Measurements from ENCODE around the gene PRKN. TPM values are rescaled to one million over a fixed set of nuclear protein-coding genes. Genes with fewer than 3 reads are reported as not detected.

PRKN gene
- total and polyA plus RNA-seq, 4 experiments from 2014 or later: 0.50 to 5.3 (median 2.9) TPM

GRCh38 chr6:162220876-162221275 is 506.7 kb downstream of the PRKN start:
- H3K27me3 Mint-ChIP-seq: no peaks in the 10 kb centered on the region
- H3K9me3 ChIP-seq (ENCODE audit: control insufficient read depth in 1 of 2, low read length in 2 of 2): no peaks in the 10 kb centered on the region
- no peaks in the 10 kb centered on the region for H3K36me3 ChIP-seq (ENCODE audit: insufficient read depth, low read length)
- no peak overlapping the region for H3K4me3 Mint-ChIP-seq
- H3K27ac ChIP-seq (ENCODE audit: low read depth, low read length): no peak overlapping the region
- ChIA-PET POLR2A (ENCODE audit: partially characterized antibody) (no interaction called here), CTCF (ENCODE audit: partially characterized antibody) (no interaction called here)
- no peaks in the 10 kb centered on the region for H3K27me3 ChIP-seq (ENCODE audit: insufficient read depth, low read length)
- no peaks in the 10 kb centered on the region for H3K4me1 Mint-ChIP-seq
- DNase-seq: no peak
- H3K4me1 ChIP-seq (ENCODE audit: insufficient read depth, low read length): no peaks in the 10 kb centered on the region
- no peak overlapping the region for H3K4me3 ChIP-seq (ENCODE audit: low read length in 2 of 2)
- peaks cover 0 to under 1% of the 10 kb centered on the region in 2 donors for H3K36me3 Mint-ChIP-seq
- no peak overlapping the region for H3K27ac Mint-ChIP-seq
- intact Hi-C loops (cut with micrococcal nuclease): no loop called here
- H3K9me3 Mint-ChIP-seq: peaks cover 0 to 5% (median under 1%) of the 10 kb centered on the region in 8 donors

GRCh38 chr6:162219266-162219665 is 508.3 kb downstream of the PRKN start:
- Histone ChIP-seq H3K4me1 (ENCODE audit: insufficient read depth, low read length) (no peaks in the 10 kb centered on the region), H3K36me3 (ENCODE audit: insufficient read depth, low read length) (no peaks in the 10 kb centered on the region), H3K4me3 (ENCODE audit: low read length in 2 of 2) (no peak overlapping the region), H3K27ac (ENCODE audit: low read depth, low read length) (no peak overlapping the region), H3K9me3 (ENCODE audit: control insufficient read depth in 1 of 2, low read length in 2 of 2) (no peaks in the 10 kb centered on the region), H3K27me3 (ENCODE audit: insufficient read depth, low read length) (no peaks in the 10 kb centered on the region)
- ChIA-PET POLR2A (ENCODE audit: partially characterized antibody) (no interaction called here), CTCF (ENCODE audit: partially characterized antibody) (no interaction called here)
- H3K4me3 Mint-ChIP-seq: no peak overlapping the region
- peaks cover 0 to 5% (median 0%) of the 10 kb centered on the region in 8 donors for H3K9me3 Mint-ChIP-seq
- no peaks in the 10 kb centered on the region for H3K27me3 Mint-ChIP-seq
- no peaks in the 10 kb centered on the region for H3K4me1 Mint-ChIP-seq
- H3K27ac Mint-ChIP-seq: no peak overlapping the region
- DNase-seq: no peak
- intact Hi-C loops (cut with micrococcal nuclease): no loop called here
- H3K36me3 Mint-ChIP-seq: no peaks in the 10 kb centered on the region

GRCh38 chr6:162217811-162218493 is 509.6 kb downstream of the PRKN start:
- Histone ChIP-seq H3K4me1 (ENCODE audit: insufficient read depth, low read length) (no peaks in the 10 kb centered on the region), H3K36me3 (ENCODE audit: insufficient read depth, low read length) (no peaks in the 10 kb centered on the region), H3K4me3 (ENCODE audit: low read length in 2 of 2) (no peak overlapping the region), H3K27ac (ENCODE audit: low read depth, low read length) (no peak overlapping the region), H3K9me3 (ENCODE audit: control insufficient read depth in 1 of 2, low read length in 2 of 2) (no peaks in the 10 kb centered on the region), H3K27me3 (ENCODE audit: insufficient read depth, low read length) (no peaks in the 10 kb centered on the region)
- Mint-ChIP-seq H3K4me3 (no peak overlapping the region), H3K36me3 (no peaks in the 10 kb centered on the region), H3K9me3 (peaks cover 0 to 5% (median 0%) of the 10 kb centered on the region in 8 donors), H3K4me1 (no peaks in the 10 kb centered on the region), H3K27me3 (no peaks in the 10 kb centered on the region), H3K27ac (no peak overlapping the region)
- POLR2A ChIA-PET (ENCODE audit: partially characterized antibody): no interaction called here
- intact Hi-C loops (cut with micrococcal nuclease): no loop called here
- CTCF ChIA-PET (ENCODE audit: partially characterized antibody): no interaction called here
- no peak for DNase-seq

- intact Hi-C loops (cut with micrococcal nuclease): no loop called here
- no peak overlapping the region for H3K27ac ChIP-seq (ENCODE audit: low read depth, low read length)
- no peaks in the 10 kb centered on the region for H3K4me1 ChIP-seq (ENCODE audit: insufficient read depth, low read length)
- no peaks in the 10 kb centered on the region for H3K4me1 Mint-ChIP-seq
- H3K4me3 ChIP-seq (ENCODE audit: low read length in 2 of 2): no peak overlapping the region
- no peaks in the 10 kb centered on the region for H3K36me3 ChIP-seq (ENCODE audit: insufficient read depth, low read length)
- DNase-seq: no peak
- CTCF ChIA-PET (ENCODE audit: partially characterized antibody): no interaction called here
- POLR2A ChIA-PET (ENCODE audit: partially characterized antibody): no interaction called here
- no peaks in the 10 kb centered on the region for H3K27me3 Mint-ChIP-seq
- no peaks in the 10 kb centered on the region for H3K9me3 ChIP-seq (ENCODE audit: control insufficient read depth in 1 of 2, low read length in 2 of 2)
- peaks cover 0 to 5% (median 0%) of the 10 kb centered on the region in 8 donors for H3K9me3 Mint-ChIP-seq
- H3K27me3 ChIP-seq (ENCODE audit: insufficient read depth, low read length): no peaks in the 10 kb centered on the region
- peak overlapping the region in 1 of 8 donors; percentile 41 for H3K4me3 Mint-ChIP-seq
- no peak overlapping the region for H3K27ac Mint-ChIP-seq
- no peaks in the 10 kb centered on the region for H3K36me3 Mint-ChIP-seq
These were observed 510.5 kb downstream of the PRKN start for GRCh38 chr6:162217058-162217457.

- Histone ChIP-seq H3K9me3 (ENCODE audit: control insufficient read depth in 1 of 2, low read length in 2 of 2) (no peaks in the 10 kb centered on the region), H3K27me3 (ENCODE audit: insufficient read depth, low read length) (no peaks in the 10 kb centered on the region), H3K4me3 (ENCODE audit: low read length in 2 of 2) (no peak overlapping the region), H3K36me3 (ENCODE audit: insufficient read depth, low read length) (no peaks in the 10 kb centered on the region), H3K4me1 (ENCODE audit: insufficient read depth, low read length) (no peaks in the 10 kb centered on the region), H3K27ac (ENCODE audit: low read depth, low read length) (no peak overlapping the region)
- POLR2A ChIA-PET (ENCODE audit: partially characterized antibody): no interaction called here
- H3K4me1 Mint-ChIP-seq: no peaks in the 10 kb centered on the region
- H3K4me3 Mint-ChIP-seq: no peak overlapping the region
- H3K27me3 Mint-ChIP-seq: no peaks in the 10 kb centered on the region
- peaks cover 0 to 11% (median 5%) of the 10 kb centered on the region in 8 donors for H3K9me3 Mint-ChIP-seq
- no peak overlapping the region for H3K27ac Mint-ChIP-seq
- intact Hi-C loops (cut with micrococcal nuclease): no loop called here
- H3K36me3 Mint-ChIP-seq: no peaks in the 10 kb centered on the region
- CTCF ChIA-PET (ENCODE audit: partially characterized antibody): no interaction called here
- DNase-seq: no peak
These were observed 515.8 kb downstream of the PRKN start for GRCh38 chr6:162211777-162212176.

- Mint-ChIP-seq H3K4me1 (no peaks in the 10 kb centered on the region), H3K27me3 (no peaks in the 10 kb centered on the region), H3K27ac (no peak overlapping the region), H3K9me3 (peaks cover 0 to 11% (median 5%) of the 10 kb centered on the region in 8 donors), H3K4me3 (no peak overlapping the region), H3K36me3 (no peaks in the 10 kb centered on the region)
- ChIA-PET CTCF (ENCODE audit: partially characterized antibody) (no interaction called here), POLR2A (ENCODE audit: partially characterized antibody) (no interaction called here)
- Histone ChIP-seq H3K36me3 (ENCODE audit: insufficient read depth, low read length) (no peaks in the 10 kb centered on the region), H3K4me3 (ENCODE audit: low read length in 2 of 2) (no peak overlapping the region), H3K27me3 (ENCODE audit: insufficient read depth, low read length) (no peaks in the 10 kb centered on the region), H3K27ac (ENCODE audit: low read depth, low read length) (no peak overlapping the region), H3K4me1 (ENCODE audit: insufficient read depth, low read length) (no peaks in the 10 kb centered on the region), H3K9me3 (ENCODE audit: control insufficient read depth in 1 of 2, low read length in 2 of 2) (no peaks in the 10 kb centered on the region)
- no peak for DNase-seq
- intact Hi-C loops (cut with micrococcal nuclease): no loop called here
These were observed 516.5 kb downstream of the PRKN start for GRCh38 chr6:162211022-162211421.

- Histone ChIP-seq H3K27me3 (ENCODE audit: insufficient read depth, low read length) (no peaks in the 10 kb centered on the region), H3K36me3 (ENCODE audit: insufficient read depth, low read length) (no peaks in the 10 kb centered on the region), H3K9me3 (ENCODE audit: control insufficient read depth in 1 of 2, low read length in 2 of 2) (no peaks in the 10 kb centered on the region), H3K4me1 (ENCODE audit: insufficient read depth, low read length) (no peaks in the 10 kb centered on the region), H3K27ac (ENCODE audit: low read depth, low read length) (no peak overlapping the region), H3K4me3 (ENCODE audit: low read length in 2 of 2) (no peak overlapping the region)
- POLR2A ChIA-PET (ENCODE audit: partially characterized antibody): no interaction called here
- CTCF ChIA-PET (ENCODE audit: partially characterized antibody): no interaction called here
- intact Hi-C loops (cut with micrococcal nuclease): no loop called here
- H3K4me3 Mint-ChIP-seq: no peak overlapping the region
- no peaks in the 10 kb centered on the region for H3K27me3 Mint-ChIP-seq
- H3K9me3 Mint-ChIP-seq: peaks cover 0 to 7% (median 2%) of the 10 kb centered on the region in 8 donors
- H3K36me3 Mint-ChIP-seq: no peaks in the 10 kb centered on the region
- no peak for DNase-seq
- no peaks in the 10 kb centered on the region for H3K4me1 Mint-ChIP-seq
- no peak overlapping the region for H3K27ac Mint-ChIP-seq
These were observed 524.3 kb downstream of the PRKN start for GRCh38 chr6:162203287-162203686.
